GM12891 (cell line): ENCODE data around the gene HES5.

Experiments used
- DNase-seq: peaks from one replicate; pipeline ENCODE4 v3.0.0; 2011; ENCODE audit warnings: low spot score; ENCODE audit not compliant: insufficient read length
- FAIRE-seq: peaks from 2 replicates; lab custom pipeline; 2011; peaks lifted over from hg19 to GRCh38; lab: Jason Lieb, UNC
- PAX5 ChIP-seq: IDR thresholded peaks from 2 replicates; pipeline ENCODE4 v1.6.1; 2011; ENCODE audit warnings: low read length, moderate library complexity, mild to moderate bottlenecking; ENCODE audit not compliant: insufficient read depth, severe bottlenecking
- POLR2A ChIP-seq: IDR thresholded peaks from 2 replicates; pipeline ENCODE4 v1.6.1; 2011; ENCODE audit warnings: low read depth, low read length, control low read depth
- POLR2AphosphoS5 ChIP-seq: IDR thresholded peaks from 2 replicates; pipeline ENCODE4 v1.6.1; 2011; ENCODE audit warnings: low read depth, low read length, control low read depth
- POU2F2 ChIP-seq: IDR thresholded peaks from 2 replicates; pipeline ENCODE4 v1.6.1; 2011; ENCODE audit warnings: low read depth, mild to moderate bottlenecking, control low read depth, low read length, moderate library complexity
- SPI1 ChIP-seq: IDR thresholded peaks from 2 replicates; pipeline ENCODE4 v1.6.1; 2011; ENCODE audit warnings: low read depth, low read length, control low read depth
- TAF1 ChIP-seq: IDR thresholded peaks from 2 replicates; pipeline ENCODE4 v1.6.1; 2011; ENCODE audit warnings: low read depth, low read length, control low read depth

HES5 gene

GRCh38 chr1:2528016-2528415, 2.0 kb downstream of the HES5 start:
- DNase-seq: no peak
- no peak for FAIRE-seq
- TF ChIP-seq TAF1 (no peak), POU2F2 (no peak), PAX5 (no peak), POLR2A (no peak), POLR2AphosphoS5 (no peak), SPI1 (no peak)

GRCh38 chr1:2527556-2527860, 2.6 kb downstream of the HES5 start:
- no peak for FAIRE-seq
- DNase-seq: no peak
- TF ChIP-seq TAF1 (no peak), POU2F2 (no peak), POLR2A (no peak), SPI1 (no peak), POLR2AphosphoS5 (no peak)

- DNase-seq: no peak
- no peak for FAIRE-seq
- TF ChIP-seq POLR2AphosphoS5 (peak; percentile 15; the same call in 1 of the 2 replicates), SPI1 (no peak), TAF1 (no peak), POLR2A (no peak)
Measured at GRCh38 chr1:2526824-2527555, 3.1 kb downstream of the HES5 start.

- FAIRE-seq (peak; percentile 96), DNase-seq (peak; percentile 97)
- TF ChIP-seq PAX5 (no peak), POLR2A (peak; percentile 73), SPI1 (no peak), TAF1 (peak; percentile 90), POU2F2 (peak; percentile 94; the same call in 1 of the 2 replicates), POLR2AphosphoS5 (peak; percentile 78)
Measured at GRCh38 chr1:2525920-2526823, 3.9 kb downstream of the HES5 start, which contains the start of gene PANK4. TSS of gene PANK4 (minus strand) at chr1:2526596. CDS start at chr1:2526587, 9 bp downstream.

GRCh38 chr1:2525572-2525919, 4.5 kb downstream of the HES5 start:
- DNase-seq: no peak
- no peak for FAIRE-seq
- TF ChIP-seq POLR2A: no peak
- no peak for TF ChIP-seq TAF1
- no peak for TF ChIP-seq SPI1
- no peak for TF ChIP-seq POU2F2
- TF ChIP-seq PAX5: no peak
- TF ChIP-seq POLR2AphosphoS5: no peak

GRCh38 chr1:2523891-2524609, 6.0 kb downstream of the HES5 start:
- TF ChIP-seq POU2F2: no peak
- no peak for TF ChIP-seq POLR2AphosphoS5
- no peak for TF ChIP-seq POLR2A
- TF ChIP-seq SPI1: no peak
- DNase-seq (no peak), FAIRE-seq (no peak)

- FAIRE-seq (no peak), DNase-seq (no peak)
- TF ChIP-seq SPI1: no peak
- TF ChIP-seq PAX5: no peak
- no peak for TF ChIP-seq POLR2A
- TF ChIP-seq TAF1: no peak
- TF ChIP-seq POLR2AphosphoS5: no peak
- no peak for TF ChIP-seq POU2F2
Measured at GRCh38 chr1:2523191-2523890, 6.7 kb downstream of the HES5 start.

GRCh38 chr1:2522230-2522629, 7.8 kb downstream of the HES5 start:
- TF ChIP-seq PAX5: no peak
- no peak for TF ChIP-seq POU2F2
- no peak for TF ChIP-seq TAF1
- no peak for TF ChIP-seq SPI1
- TF ChIP-seq POLR2AphosphoS5: no peak
- TF ChIP-seq POLR2A: no peak
- FAIRE-seq: no peak
- no peak for DNase-seq

GRCh38 chr1:2520806-2521205, 9.3 kb downstream of the HES5 start:
- TF ChIP-seq POU2F2 (no peak), SPI1 (no peak), TAF1 (no peak), POLR2AphosphoS5 (no peak)
- no peak for FAIRE-seq
- no peak for DNase-seq
